Stimulated activated CD8-positive, alpha-beta memory T cell treated with anti-CD3 and anti-CD28 coated beads, Interleukin-2, amount 100 ng/mL, for 48 hours (primary cell): Measurements from ENCODE around the gene TUG1.

Experiments
- DNase-seq, 2 donors: peaks; one replicate each; pipeline ENCODE4 v3.0.0-alpha.2; 2020; ENCODE audit warnings: low read depth in 2 of 2

Gene TUG1

GRCh38 chr22:30968924-30969531 lies at the start of gene TUG1:
Gene TUG1, plus strand, starts transcription at chr22:30969265.
- peak; percentile 91 to 94 for DNase-seq

DNA sequence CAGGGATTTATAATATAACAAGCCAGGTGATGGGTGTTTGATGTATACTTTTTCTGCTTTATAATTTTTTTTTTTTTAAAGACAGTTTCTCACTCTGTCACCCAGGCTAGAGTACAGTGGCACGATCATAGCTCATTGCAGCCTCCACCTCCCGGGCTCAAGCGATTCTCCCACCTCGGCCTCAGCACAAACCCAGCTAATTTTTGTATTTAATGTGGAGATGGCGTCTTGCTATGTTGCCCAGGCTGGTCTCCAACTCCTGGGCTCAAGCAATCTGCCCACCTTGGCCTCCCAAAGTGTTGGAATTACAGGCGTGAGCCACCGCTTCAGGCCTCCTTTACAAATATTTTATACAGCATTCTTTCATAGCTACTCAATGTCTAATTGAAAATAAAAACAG lies 49.1 kb upstream of the TUG1 start:
- no peak for DNase-seq

DNA sequence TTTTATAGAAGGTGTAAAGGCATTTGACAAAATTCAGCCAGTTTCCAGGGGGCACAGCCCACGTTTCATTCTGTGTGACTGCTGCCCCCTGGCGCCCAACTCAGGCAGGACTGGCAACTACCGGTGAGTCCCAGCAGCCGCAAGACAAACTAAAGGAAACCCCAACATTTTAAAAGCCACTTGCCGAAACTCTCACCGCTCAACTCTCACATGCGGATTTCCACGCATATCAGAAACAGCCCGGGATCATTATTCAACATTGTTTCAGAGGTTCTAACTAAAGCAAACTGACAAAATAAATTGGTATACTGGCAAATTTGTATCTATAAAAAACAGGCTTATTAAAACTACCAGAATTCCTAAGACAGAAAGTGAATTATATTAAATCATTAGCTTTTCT lies 48.7 kb upstream of the TUG1 start:
- DNase-seq = peak; percentile 76 to 81

DNA sequence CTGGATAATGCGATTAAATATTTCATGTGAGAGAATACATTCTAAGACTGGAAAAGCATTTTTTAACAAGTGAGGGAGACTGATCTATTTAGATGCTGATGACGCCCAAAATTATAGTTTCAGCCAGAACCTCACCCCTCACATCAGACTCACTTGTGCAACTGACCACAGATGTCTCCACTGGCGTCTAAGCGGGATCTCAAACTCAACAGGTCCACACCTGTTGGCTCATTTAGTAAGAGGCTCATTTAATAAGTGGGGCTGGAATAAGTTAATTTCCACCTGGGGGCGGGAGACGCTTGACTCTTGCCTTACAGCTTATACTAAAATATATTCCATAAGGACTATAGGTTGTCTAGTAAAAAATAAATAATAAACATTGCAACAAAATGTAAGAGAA lies 48.0 kb upstream of the TUG1 start:
- DNase-seq = no peak

DNA sequence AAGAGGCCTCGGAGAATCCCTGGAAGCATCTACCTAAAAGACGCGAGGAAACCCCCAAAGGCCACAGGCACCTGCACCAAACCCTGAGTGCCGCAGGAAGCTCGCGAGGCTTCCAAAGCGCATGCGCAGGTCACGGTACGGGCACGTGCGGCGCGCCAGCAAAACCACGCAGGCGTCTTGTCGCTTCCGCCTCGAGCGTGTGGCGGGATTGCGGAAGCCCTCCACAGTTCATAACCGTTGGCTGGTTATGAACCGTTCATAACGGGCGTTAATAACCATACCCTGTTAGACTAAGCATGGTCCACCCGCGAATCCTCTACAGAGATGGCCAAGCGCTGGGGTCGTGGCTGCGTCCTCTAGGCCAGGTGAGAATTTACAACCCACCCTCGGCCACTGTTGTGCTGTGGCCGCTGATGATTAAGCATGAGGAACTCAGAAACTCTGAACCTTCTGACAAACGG lies 46.9 kb upstream of the TUG1 start:
- peak; percentile 58 to 77 for DNase-seq

- no peak for DNase-seq
Observed at GRCh38 chr22:30923168-30923900, 45.7 kb upstream of the TUG1 start.

DNA sequence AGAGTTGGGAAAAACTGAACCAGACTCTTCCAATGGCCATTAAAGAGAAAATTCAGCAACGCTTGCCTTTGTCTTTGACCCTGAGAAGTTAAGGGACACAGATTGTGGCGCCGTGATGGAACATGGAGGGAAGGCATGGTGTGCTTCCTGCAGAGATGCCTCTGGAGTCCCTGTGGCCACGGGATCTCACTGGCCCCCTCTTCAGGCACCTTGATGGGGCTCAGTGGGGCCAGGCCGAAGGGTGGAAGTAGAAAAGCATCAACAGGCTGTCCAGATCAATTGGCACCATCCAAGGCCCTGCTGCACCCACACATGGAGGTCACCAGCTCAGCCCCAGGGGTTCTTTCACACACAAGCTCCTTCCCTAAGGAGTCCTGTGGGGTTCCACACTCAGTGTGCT lies 43.4 kb upstream of the TUG1 start:
- DNase-seq = no peak

DNA sequence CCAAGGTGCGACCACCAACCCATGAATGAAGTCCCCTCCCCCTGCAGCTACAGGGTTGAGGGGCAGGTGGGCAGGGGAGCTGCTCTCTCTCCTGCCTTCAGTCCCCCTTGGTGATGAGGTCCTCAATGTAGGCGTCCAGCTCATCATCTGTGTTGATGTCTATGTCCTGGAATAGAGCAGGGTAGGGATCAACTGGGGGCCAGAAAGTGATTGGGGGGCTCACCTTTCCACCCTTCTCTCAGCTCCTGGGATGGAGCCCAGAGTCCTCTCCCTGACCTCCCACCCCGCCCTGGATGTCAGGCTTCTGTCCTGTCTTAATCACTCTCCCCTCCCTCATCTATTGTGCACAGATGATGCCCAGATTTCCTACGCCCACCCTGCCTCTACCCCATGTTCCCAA lies 42.4 kb upstream of the TUG1 start:
- DNase-seq = no peak

DNA sequence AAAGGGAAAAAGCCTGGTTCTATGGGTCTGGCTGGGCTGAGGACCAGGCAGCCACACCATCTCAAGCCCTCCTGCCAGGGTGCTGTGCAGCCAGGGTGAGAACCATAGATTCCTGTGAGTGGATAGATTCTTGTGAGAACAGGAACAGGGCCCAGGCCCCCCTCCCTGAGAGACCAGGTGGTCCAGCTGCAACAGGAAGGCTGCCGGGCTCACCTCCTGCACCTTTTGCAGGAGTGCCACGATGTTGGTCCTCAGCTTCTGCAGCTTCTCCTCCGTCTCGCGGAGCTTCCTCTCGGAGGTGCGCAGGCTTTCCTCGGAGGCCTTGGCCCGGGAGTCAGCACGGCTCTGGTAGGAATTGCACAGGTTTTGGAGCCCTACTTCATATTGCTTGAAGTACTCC lies 41.3 kb upstream of the TUG1 start:
- DNase-seq = no peak

GRCh38 chr22:30928401-30928800 lies 40.7 kb upstream of the TUG1 start:
- DNase-seq = no peak

DNA sequence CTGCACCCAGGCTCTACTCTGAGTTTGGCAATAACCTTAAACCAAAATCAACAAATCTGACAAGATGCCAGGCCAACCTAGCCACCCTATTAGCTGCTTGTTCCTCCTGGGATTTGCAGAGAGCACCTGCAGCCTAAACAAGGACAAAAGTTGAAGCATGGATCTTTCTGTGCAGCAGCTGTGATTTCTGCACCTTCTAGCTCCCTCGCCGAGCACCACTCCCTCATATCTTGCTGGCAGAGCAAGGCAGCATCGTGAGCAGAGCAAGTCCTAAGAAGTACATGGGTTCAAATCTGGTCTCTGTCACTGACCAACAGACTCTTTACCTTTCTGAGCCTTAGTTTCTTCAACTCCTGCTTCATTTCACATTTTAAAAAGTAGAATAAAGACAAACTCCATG lies 38.8 kb upstream of the TUG1 start:
- no peak for DNase-seq

DNA sequence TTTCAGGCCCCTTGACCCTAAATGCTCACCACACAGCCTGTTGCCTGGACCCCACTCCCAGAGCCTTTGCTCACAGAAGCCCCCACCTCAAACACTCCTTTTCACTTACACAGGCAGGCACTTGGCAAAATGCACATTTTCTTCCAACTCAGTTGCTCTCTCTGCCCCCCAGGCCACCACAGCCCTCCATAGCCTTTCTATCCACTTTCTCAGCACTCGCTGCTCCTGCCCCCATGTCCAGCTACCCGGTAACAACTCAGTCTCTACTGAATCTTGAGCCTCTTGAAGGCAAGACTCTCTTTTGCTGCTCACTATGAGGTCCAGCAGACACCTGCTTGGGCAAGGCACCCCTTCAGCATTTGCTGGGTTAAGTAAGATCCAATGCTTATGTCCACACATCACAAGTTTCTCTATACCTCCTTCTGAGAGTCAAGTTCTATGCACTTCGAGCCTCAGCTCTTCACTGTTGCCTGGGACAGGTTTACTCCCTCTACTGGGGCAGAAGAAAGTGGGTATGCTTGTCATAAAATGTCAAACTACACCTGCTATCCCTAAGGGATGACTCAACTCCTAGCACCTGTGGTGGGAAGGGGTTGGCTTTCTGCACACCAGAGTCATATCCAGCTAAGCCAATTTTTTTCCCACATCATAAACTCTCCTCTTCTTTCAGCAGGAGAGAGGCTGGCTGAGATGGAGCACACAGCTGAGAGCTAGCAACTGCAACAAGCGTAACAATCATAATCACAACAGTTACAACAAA lies 37.3 kb upstream of the TUG1 start:
- no peak for DNase-seq

- no peak for DNase-seq
Observed at GRCh38 chr22:30932661-30933060, 36.4 kb upstream of the TUG1 start.

- no peak for DNase-seq
Observed at GRCh38 chr22:30933457-30933856, 35.6 kb upstream of the TUG1 start.

- DNase-seq = no peak
Observed at GRCh38 chr22:30934053-30934452, 35.0 kb upstream of the TUG1 start.

- no peak for DNase-seq
Observed at GRCh38 chr22:30940685-30941362, 28.2 kb upstream of the TUG1 start.

- DNase-seq = no peak
Observed at GRCh38 chr22:30941363-30941740, 27.7 kb upstream of the TUG1 start.

DNA sequence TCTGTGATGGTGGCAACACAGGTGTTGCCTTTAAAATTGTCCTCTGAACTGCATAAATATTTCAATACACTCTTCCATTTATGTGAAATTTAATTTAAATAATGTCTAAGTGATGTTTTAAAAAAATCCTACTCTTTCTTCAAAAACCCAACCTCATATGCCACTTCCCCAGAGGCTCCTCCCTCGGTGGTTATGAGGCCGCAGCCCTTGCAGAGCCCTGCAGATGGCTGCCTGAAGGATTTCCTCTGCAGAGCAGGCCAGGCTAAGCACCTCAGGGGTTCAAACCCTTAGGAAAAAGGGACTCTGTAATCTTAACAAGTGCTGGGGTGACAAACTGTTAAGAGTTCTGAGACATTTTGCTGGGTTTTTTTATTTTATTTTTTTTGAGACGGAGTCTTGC lies 25.7 kb upstream of the TUG1 start:
- no peak for DNase-seq

DNA sequence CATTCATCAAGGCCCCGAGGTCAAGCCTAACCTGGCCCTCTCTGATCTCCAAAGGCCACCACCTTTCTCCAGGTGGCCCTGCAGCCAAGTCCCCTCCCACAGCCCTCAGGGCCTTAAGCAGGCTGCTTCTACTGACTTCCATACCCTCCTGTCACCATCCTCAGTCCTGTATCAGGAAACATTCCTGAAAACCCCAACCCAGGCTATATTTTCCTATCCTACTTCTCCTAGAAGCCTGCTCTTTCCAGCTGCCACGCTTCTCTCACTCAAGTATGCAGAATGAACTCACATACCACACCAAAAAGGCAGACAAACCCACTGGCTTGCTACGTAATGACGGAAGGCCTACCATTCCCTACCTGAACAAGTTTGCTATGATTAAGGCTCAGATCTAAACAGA lies 24.1 kb upstream of the TUG1 start:
- no peak for DNase-seq

DNA sequence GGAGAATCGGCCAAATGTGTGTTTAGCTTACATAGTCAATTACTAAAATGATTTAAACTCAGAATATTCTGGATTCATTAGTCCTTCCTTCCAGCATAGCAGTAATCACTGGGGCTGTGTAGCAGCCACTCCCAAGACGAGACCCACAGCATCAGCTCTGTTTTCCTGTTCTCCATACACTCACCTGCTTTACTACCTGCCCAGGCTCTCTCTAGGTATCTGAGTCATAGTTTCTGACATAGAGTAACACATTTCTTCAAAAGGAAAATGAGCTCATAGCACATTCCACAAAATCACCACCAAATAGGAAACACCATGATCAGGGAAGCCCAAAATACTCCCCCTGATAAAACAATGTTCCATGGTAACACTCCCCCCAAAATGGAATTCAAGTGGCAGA lies 23.4 kb upstream of the TUG1 start:
- DNase-seq = no peak

- DNase-seq = no peak
Observed at GRCh38 chr22:30946354-30946753, 22.7 kb upstream of the TUG1 start.

DNA sequence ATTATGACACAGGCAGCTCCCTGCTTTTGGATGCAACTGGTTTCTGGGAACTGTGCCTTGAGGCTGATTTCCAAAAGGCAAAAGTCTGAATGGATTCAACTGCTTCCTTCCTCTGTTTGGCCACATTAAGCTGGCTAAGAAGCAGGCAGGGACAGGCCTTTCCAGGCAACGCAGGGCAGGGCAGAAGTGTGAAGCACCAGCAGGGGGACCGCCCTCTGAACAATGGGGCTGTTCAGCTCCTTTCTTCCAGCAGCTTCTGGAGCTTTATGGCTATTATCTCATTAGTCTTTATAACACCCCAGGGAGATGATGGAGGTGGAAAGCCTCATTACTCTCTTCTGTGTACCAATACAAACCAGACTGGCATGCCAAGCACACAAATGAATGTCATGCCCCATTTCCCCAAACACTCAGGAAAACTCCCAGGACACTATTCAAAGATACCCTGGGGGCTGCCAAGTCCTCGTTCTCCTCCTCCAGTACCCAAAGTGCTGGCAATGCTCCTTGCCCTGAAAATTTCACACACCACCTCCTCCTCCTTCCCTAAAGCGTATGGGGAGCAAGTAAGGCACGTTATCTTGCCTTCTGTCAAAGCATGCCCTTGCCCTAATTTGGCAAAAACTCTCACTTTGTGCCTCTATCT lies 21.8 kb upstream of the TUG1 start:
- DNase-seq = no peak
